HEK293T (cell line): Measurements from ENCODE around the gene LEFTY1.

Experiments
- ARNT ChIP-seq: fragments of 450-650 bp; IDR thresholded peaks from 2 replicates; pipeline ENCODE4 v1.6.1; 2017; ENCODE audit warnings: mild to moderate bottlenecking
- ELF4 ChIP-seq: fragments of 450-650 bp; IDR thresholded peaks from 2 replicates; pipeline ENCODE4 v1.6.1; 2017; ENCODE audit warnings: antibody characterized with exemption
- FOXA1 ChIP-seq: fragments of 450-650 bp; IDR thresholded peaks from 2 replicates; pipeline ENCODE4 v1.6.1; 2016; ENCODE audit warnings: mild to moderate bottlenecking
- FOXK2 ChIP-seq: fragments of 450-650 bp; IDR thresholded peaks from 2 replicates; pipeline ENCODE4 v1.6.1; 2016; ENCODE audit warnings: mild to moderate bottlenecking
- HDGF ChIP-seq: fragments of 450-650 bp; IDR thresholded peaks from 2 replicates; pipeline ENCODE4 v1.6.1; 2017; ENCODE audit warnings: antibody characterized with exemption, borderline replicate concordance
- SP1 ChIP-seq: fragments of 450-650 bp; IDR thresholded peaks from 2 replicates; pipeline ENCODE4 v1.6.1; 2017
- SUZ12 ChIP-seq: fragments of 450-650 bp; IDR thresholded peaks from 2 replicates; pipeline ENCODE4 v1.6.1; 2016; ENCODE audit warnings: mild to moderate bottlenecking
- ZNF384 ChIP-seq: fragments of 450-650 bp; IDR thresholded peaks from 2 replicates; pipeline ENCODE4 v1.6.1; 2016

DNA sequence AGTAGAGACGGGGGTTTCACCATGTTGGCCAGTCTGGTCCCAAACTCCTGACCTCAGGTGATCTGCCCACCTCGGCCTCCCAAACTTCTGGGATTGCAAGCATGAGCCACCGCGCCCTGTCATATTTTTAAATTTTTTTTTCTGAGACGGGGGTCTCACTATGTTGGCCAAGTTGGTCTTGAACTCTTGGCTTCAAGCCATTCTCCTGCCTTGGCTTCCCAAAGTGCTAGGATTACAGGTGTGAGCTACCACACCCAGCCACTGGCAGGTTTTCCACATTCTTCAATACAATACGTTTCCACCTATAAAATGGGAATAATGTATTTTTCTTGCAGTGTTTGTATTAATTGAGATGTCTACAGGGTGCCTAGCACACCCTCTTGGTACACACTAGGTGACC is 3.4 kb upstream of the LEFTY1 start:
- no peak for TF ChIP-seq ZNF384
- no peak for TF ChIP-seq ARNT
- TF ChIP-seq HDGF = no peak
- no peak for TF ChIP-seq FOXK2
- no peak for TF ChIP-seq ELF4
- TF ChIP-seq SUZ12 = no peak
- no peak for TF ChIP-seq FOXA1
- no peak for TF ChIP-seq SP1
